HepG2 (cell line): ENCODE measurements around the gene CTNND2. TPM values are rescaled to one million over a fixed set of nuclear protein-coding genes. Genes with fewer than 3 reads are reported as not detected.

Source experiments
- ATAC-seq: fragments of 200-7000 bp; cut with Tn5 transposase; 3 replicates; pipeline ENCODE4 v1.9.1; 2020; ENCODE audit warnings: mild to moderate bottlenecking, moderate library complexity
- BruUV-seq: library from RNA; stranded (reverse); fragments of 400-500 nt; replicated peaks from 2 replicates; lab custom pipeline; 2021; lab: Mats Ljungman, UMichigan
- CTCF ChIA-PET: fragments of 300-600 bp; formaldehyde crosslinking; extraction: SDS; loops from one replicate; lab custom pipeline; 2021; ENCODE audit warnings: low total read pairs, inconsistent platforms, low intra/inter-chr PET ratio; lab: Yijun Ruan, JAX
- POLR2A ChIA-PET: fragments of 350-600 bp; sonication (Branson Sonifier 250); formaldehyde crosslinking; loops from one replicate; lab custom pipeline; 2020; ENCODE audit warnings: antibody characterized with exemption, inconsistent platforms; lab: Yijun Ruan, JAX
- DNase-seq: peaks from one replicate; pipeline ENCODE4 v3.0.0-alpha.2; 2015; ENCODE audit warnings: low spot score
- FAIRE-seq: peaks from 3 replicates; lab custom pipeline; 2011; peaks lifted over from hg19 to GRCh38; lab: Jason Lieb, UNC
- H2AFZ ChIP-seq: one replicate; pipeline ENCODE4 v1.6.1; 2011; ENCODE audit warnings: low read length, inconsistent platforms
- H3K27ac ChIP-seq: fragments of 300-600 bp; 3 replicates; pipeline ENCODE4 v1.8.0; 2011; ENCODE audit warnings: mixed run types, mild to moderate bottlenecking, mixed read lengths, low read length, inconsistent platforms; ENCODE audit not compliant: insufficient read depth; ENCODE audit errors: extremely low read length
- H3K27me3 ChIP-seq, 2 experiments: fragments of 200-600 bp in 1 of 2; 2 replicates in 1 of 2; 3 replicates in 1 of 2; pipeline versions ENCODE4 v1.6.0 to v1.8.0; 2011; ENCODE audit warnings: low read length in 2 of 2, mild to moderate bottlenecking in 2 of 2, moderate library complexity in 2 of 2, inconsistent platforms in 1 of 2; ENCODE audit not compliant: insufficient read depth in 2 of 2, control insufficient read depth in 1 of 2
- H3K36me3 ChIP-seq, 2 experiments: fragments of 200-600 bp in 1 of 2; replicated peaks in 1 of 2; 2 replicates in 1 of 2; 3 replicates in 1 of 2; pipeline versions ENCODE4 v1.5.1 to v1.8.0; 2011; ENCODE audit warnings: low read length in 2 of 2, inconsistent platforms in 1 of 2; ENCODE audit not compliant: insufficient read depth in 2 of 2, control insufficient read depth in 1 of 2
- H3K4me1 ChIP-seq: 2 replicates; pipeline ENCODE4 v1.5.1; 2012; ENCODE audit warnings: low read length, inconsistent platforms; ENCODE audit not compliant: insufficient read depth
- H3K4me2 ChIP-seq: 2 replicates; pipeline ENCODE4 v1.6.0; 2011; ENCODE audit warnings: low read depth, low read length, inconsistent platforms
- H3K4me3 ChIP-seq, 3 experiments: fragments of 200-600 bp in 1 of 3; sonication (generic), shearing (Covaris generic) in 1 of 3; replicated peaks in 1 of 3; 2 replicates each; pipeline ENCODE4 v1.5.1; 2011 to 2016; ENCODE audit warnings: low read length in 3 of 3, inconsistent platforms in 2 of 3, low read depth in 2 of 3, mild to moderate bottlenecking in 2 of 3, control low read depth in 1 of 3, mixed read lengths in 1 of 3; ENCODE audit not compliant: insufficient read depth in 1 of 3
- H3K79me2 ChIP-seq: one replicate; pipeline ENCODE4 v1.6.1; 2011; ENCODE audit warnings: low read length, inconsistent platforms; ENCODE audit not compliant: insufficient read depth
- H3K9ac ChIP-seq: 2 replicates; pipeline ENCODE4 v1.6.0; 2011; ENCODE audit warnings: mild to moderate bottlenecking, low read depth, low read length, inconsistent platforms; ENCODE audit not compliant: insufficient read depth
- H3K9me3 ChIP-seq: 2 replicates; pipeline ENCODE4 v1.5.1; 2012; ENCODE audit warnings: mild to moderate bottlenecking, low read length
- H4K20me1 ChIP-seq: 2 replicates; pipeline ENCODE4 v1.6.0; 2011; ENCODE audit warnings: inconsistent platforms, mild to moderate bottlenecking, low read length, moderate library complexity; ENCODE audit not compliant: insufficient read depth
- ATF7 ChIP-seq, 2 experiments: fragments of 450-650 bp in 1 of 2; sonication (generic) in 1 of 2; formaldehyde crosslinking in 1 of 2; IDR thresholded peaks; 2 replicates each; pipeline versions ENCODE4 v1.4.0 to v1.6.1; 2016 to 2020; ENCODE audit warnings: antibody characterized with exemption in 1 of 2, mild to moderate bottlenecking in 1 of 2, missing genetic modification reagents in 1 of 2
- DMAP1 ChIP-seq: IDR thresholded peaks from 2 replicates; pipeline ENCODE4 v1.6.1; 2016
- DR1 ChIP-seq: sonication (generic); formaldehyde crosslinking; IDR thresholded peaks from 2 replicates; pipeline ENCODE4 v1.8.0; 2021; ENCODE audit warnings: mild to moderate bottlenecking, missing genetic modification reagents, inconsistent platforms
- KAT2B ChIP-seq: fragments of 150-350 bp; IDR thresholded peaks from 2 replicates; pipeline ENCODE4 v1.6.1; 2014; ENCODE audit warnings: low read depth, low read length, borderline replicate concordance
- MAFF ChIP-seq: IDR thresholded peaks from 2 replicates; pipeline ENCODE4 v1.6.1; 2011; ENCODE audit warnings: low read depth, low read length, improper control_type of control experiment
- MEF2D ChIP-seq: sonication (generic); formaldehyde crosslinking; IDR thresholded peaks from 2 replicates; pipeline ENCODE4 v1.5.1; 2020; ENCODE audit warnings: mild to moderate bottlenecking, missing genetic modification reagents
- NR1H2 ChIP-seq: sonication (generic); formaldehyde crosslinking; IDR thresholded peaks from 2 replicates; pipeline ENCODE4 v1.8.1; 2022; ENCODE audit warnings: low read depth, missing genetic modification reagents, borderline replicate concordance
- POLR2AphosphoS5 ChIP-seq: IDR thresholded peaks from 2 replicates; pipeline ENCODE4 v1.6.1; 2012; ENCODE audit warnings: low read depth, low read length
- SSRP1 ChIP-seq: IDR thresholded peaks from 2 replicates; pipeline ENCODE4 v1.6.1; 2016; ENCODE audit warnings: control low read depth
- ZBTB42 ChIP-seq: sonication (generic); formaldehyde crosslinking; IDR thresholded peaks from 2 replicates; pipeline ENCODE4 v1.5.0; 2020; ENCODE audit warnings: mild to moderate bottlenecking, missing genetic modification reagents
- ZGPAT ChIP-seq: IDR thresholded peaks from 2 replicates; pipeline ENCODE4 v1.6.1; 2016; ENCODE audit warnings: mild to moderate bottlenecking
- ZNF720 ChIP-seq: sonication (generic); formaldehyde crosslinking; IDR thresholded peaks from 2 replicates; pipeline ENCODE4 v1.4.0; 2020; ENCODE audit warnings: missing genetic modification reagents
- ZSCAN31 ChIP-seq: sonication (generic); formaldehyde crosslinking; IDR thresholded peaks from 2 replicates; pipeline ENCODE4 v1.5.0; 2020; ENCODE audit warnings: low read depth, mild to moderate bottlenecking, missing genetic modification reagents
- WGBS: methylation state at CpG from one replicate; pipeline ENCODE4 v1.1.6; 2017; ENCODE audit warnings: low lambda C conversion rate; 5-methylcytosine and 5-hydroxymethylcytosine counted together
- in situ Hi-C: cut with HindIII; loops from 2 replicates; pipeline ENCODE4 v1.10.0; 2017; ENCODE audit warnings: low pct_unique_long_range_greater_than_20kb; ENCODE audit not compliant: extremely low pct_ligation_motif_present
- intact Hi-C: fragments of 100-400 bp; cut with micrococcal nuclease; formaldehyde crosslinking; loops from one replicate; pipeline ENCODE4 v1.10.0; 2022; ENCODE audit not compliant: unreplicated experiment
- polyA plus RNA-seq, 8 experiments: library from polyadenylated mRNA; depleted of rRNA in 3 of 8; stranded (reverse) in 7 of 8; unstranded in 1 of 8; fragments of >200 nt; fragmentation: Illumina TruSeq in 4 of 8; extraction: Trizol in 4 of 8; gene quantifications; 2 replicates each; pipeline versions ENCODE4 v1.2.1 to v1.2.3, GENCODE V29; 2011 to 2016; ENCODE audit warnings: low read depth in 4 of 8, missing spikeins in 1 of 8, mixed read lengths in 1 of 8; ENCODE audit not compliant: insufficient read depth in 1 of 8
- total RNA-seq, 5 experiments: library from RNA; depleted of rRNA; stranded (reverse); fragments of >200 nt; fragmentation: Illumina TruSeq; extraction: Trizol; gene quantifications; 2 replicates each; pipeline ENCODE4 v1.2.3, GENCODE V29; 2016; ENCODE audit warnings: low read depth in 1 of 5
- TF ChIP-seq, protein P1 (sequence below): sonication (generic); formaldehyde crosslinking; IDR thresholded peaks from 2 replicates; pipeline ENCODE4 v1.5.0; 2020; ENCODE audit warnings: mild to moderate bottlenecking, missing genetic modification reagents
- TF ChIP-seq, protein P2 (sequence below): sonication (generic); formaldehyde crosslinking; IDR thresholded peaks from 2 replicates; pipeline ENCODE4 v1.8.1; 2022; ENCODE audit warnings: low read depth, mild to moderate bottlenecking, missing genetic modification reagents

CTNND2 gene
- total and polyA plus RNA-seq, 2 of the 13 experiments (the other 11 are each of a cell fraction or from before 2014, with no cell fraction given), result not detected

- in situ Hi-C loops, result no loop called here
- H3K9ac ChIP-seq, result no peak overlapping the region
- 0% methylated on average over 3 of the region's 3 CpGs for WGBS
- intact Hi-C loops, result no loop called here
- H3K4me2 ChIP-seq, result no peak overlapping the region
- no peak overlapping the region for H3K4me3 ChIP-seq
- no peaks in the 10 kb centered on the region for H3K4me1 ChIP-seq
- DNase-seq, result no peak
- no peaks in the 10 kb centered on the region for H4K20me1 ChIP-seq
- H2AFZ ChIP-seq, result no peak overlapping the region
- H3K27ac ChIP-seq, result no peak overlapping the region
- CTCF ChIA-PET, result no interaction called here
- no peaks in the 10 kb centered on the region for H3K9me3 ChIP-seq
- POLR2A ChIA-PET, result no interaction called here
- H3K36me3 ChIP-seq, result no peaks in the 10 kb centered on the region
- ATAC-seq, result no peak
- H3K27me3 ChIP-seq, result no peaks in the 10 kb centered on the region
- H3K79me2 ChIP-seq, result no peaks in the 10 kb centered on the region
- no peak for FAIRE-seq
- BruUV-seq, result no TSS peak
- TF ChIP-seq, protein P1, sequence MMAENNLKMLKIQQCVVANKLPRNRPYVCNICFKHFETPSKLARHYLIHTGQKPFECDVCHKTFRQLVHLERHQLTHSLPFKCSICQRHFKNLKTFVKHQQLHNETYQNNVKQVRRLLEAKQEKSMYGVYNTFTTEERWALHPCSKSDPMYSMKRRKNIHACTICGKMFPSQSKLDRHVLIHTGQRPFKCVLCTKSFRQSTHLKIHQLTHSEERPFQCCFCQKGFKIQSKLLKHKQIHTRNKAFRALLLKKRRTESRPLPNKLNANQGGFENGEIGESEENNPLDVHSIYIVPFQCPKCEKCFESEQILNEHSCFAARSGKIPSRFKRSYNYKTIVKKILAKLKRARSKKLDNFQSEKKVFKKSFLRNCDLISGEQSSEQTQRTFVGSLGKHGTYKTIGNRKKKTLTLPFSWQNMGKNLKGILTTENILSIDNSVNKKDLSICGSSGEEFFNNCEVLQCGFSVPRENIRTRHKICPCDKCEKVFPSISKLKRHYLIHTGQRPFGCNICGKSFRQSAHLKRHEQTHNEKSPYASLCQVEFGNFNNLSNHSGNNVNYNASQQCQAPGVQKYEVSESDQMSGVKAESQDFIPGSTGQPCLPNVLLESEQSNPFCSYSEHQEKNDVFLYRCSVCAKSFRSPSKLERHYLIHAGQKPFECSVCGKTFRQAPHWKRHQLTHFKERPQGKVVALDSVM (CRISPR knock-in tag), result no peak
- TF ChIP-seq DR1 (CRISPR knock-in tag) (no peak), ZNF720 (CRISPR knock-in tag) (no peak), ZBTB42 (no peak), DMAP1 (CRISPR knock-in tag) (no peak), SSRP1 (no peak), MAFF (no peak), ZGPAT (CRISPR knock-in tag) (no peak), ATF7 (IDR thresholded peaks at IDR 0.05) (no peak), ATF7 (CRISPR knock-in tag; IDR thresholded peaks at IDR 0.05) (no peak), ZSCAN31 (CRISPR knock-in tag) (no peak), MEF2D (CRISPR knock-in tag) (no peak), NR1H2 (CRISPR knock-in tag) (no peak), KAT2B (no peak), POLR2AphosphoS5 (no peak)
- TF ChIP-seq, protein P2, sequence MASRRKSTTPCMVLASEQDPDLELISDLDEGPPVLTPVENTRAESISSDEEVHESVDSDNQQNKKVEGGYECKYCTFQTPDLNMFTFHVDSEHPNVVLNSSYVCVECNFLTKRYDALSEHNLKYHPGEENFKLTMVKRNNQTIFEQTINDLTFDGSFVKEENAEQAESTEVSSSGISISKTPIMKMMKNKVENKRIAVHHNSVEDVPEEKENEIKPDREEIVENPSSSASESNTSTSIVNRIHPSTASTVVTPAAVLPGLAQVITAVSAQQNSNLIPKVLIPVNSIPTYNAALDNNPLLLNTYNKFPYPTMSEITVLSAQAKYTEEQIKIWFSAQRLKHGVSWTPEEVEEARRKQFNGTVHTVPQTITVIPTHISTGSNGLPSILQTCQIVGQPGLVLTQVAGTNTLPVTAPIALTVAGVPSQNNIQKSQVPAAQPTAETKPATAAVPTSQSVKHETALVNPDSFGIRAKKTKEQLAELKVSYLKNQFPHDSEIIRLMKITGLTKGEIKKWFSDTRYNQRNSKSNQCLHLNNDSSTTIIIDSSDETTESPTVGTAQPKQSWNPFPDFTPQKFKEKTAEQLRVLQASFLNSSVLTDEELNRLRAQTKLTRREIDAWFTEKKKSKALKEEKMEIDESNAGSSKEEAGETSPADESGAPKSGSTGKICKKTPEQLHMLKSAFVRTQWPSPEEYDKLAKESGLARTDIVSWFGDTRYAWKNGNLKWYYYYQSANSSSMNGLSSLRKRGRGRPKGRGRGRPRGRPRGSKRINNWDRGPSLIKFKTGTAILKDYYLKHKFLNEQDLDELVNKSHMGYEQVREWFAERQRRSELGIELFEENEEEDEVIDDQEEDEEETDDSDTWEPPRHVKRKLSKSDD, result no peak
Measured at GRCh38 chr5:11646141-11646540, 258.1 kb downstream of the CTNND2 start.
